SK-N-SH treated with all-trans-retinoic acid at 6 μM for 48 hours (cell line): ENCODE measurements around the gene MINDY4.

Experiments used
- ARNTL ChIP-seq: fragments of 450-650 bp; formaldehyde crosslinking; IDR thresholded peaks from 2 replicates; pipeline ENCODE4 v1.5.0; 2020; ENCODE audit warnings: low read depth, mild to moderate bottlenecking, moderate library complexity, borderline replicate concordance
- ESRRG ChIP-seq: fragments of 250-450 bp; sonication (Bioruptor Pico); IDR thresholded peaks from 2 replicates; pipeline ENCODE4 v1.6.1; 2021; ENCODE audit warnings: mild to moderate bottlenecking
- ISL1 ChIP-seq: fragments of 250-450 bp; sonication (Bioruptor Pico); IDR thresholded peaks from 2 replicates; pipeline ENCODE4 v2.1.2; 2022; ENCODE audit warnings: mild to moderate bottlenecking, moderate library complexity
- PPARA ChIP-seq: fragments of 250-450 bp; sonication (Bioruptor Pico); IDR thresholded peaks from 2 replicates; pipeline ENCODE4 v1.5.0; 2020; ENCODE audit warnings: mild to moderate bottlenecking, borderline replicate concordance
- SNAI2 ChIP-seq: fragments of 250-450 bp; sonication (Bioruptor Pico); IDR thresholded peaks from 2 replicates; pipeline ENCODE4 v1.5.0; 2020; ENCODE audit warnings: mild to moderate bottlenecking, moderate library complexity
- TCF4 ChIP-seq: fragments of 250-450 bp; sonication (Bioruptor Pico); IDR thresholded peaks from 2 replicates; pipeline ENCODE4 v1.8.0; 2021; ENCODE audit warnings: mild to moderate bottlenecking, moderate library complexity, borderline replicate concordance
- ZFP3 ChIP-seq: fragments of 250-450 bp; sonication (Bioruptor Pico); IDR thresholded peaks from 2 replicates; pipeline ENCODE4 v1.5.0; 2020; ENCODE audit warnings: mild to moderate bottlenecking, moderate library complexity
- ZFP30 ChIP-seq: fragments of 450-650 bp; formaldehyde crosslinking; IDR thresholded peaks from 2 replicates; pipeline ENCODE4 v1.5.0; 2022; ENCODE audit warnings: mild to moderate bottlenecking, moderate library complexity
- ZNF8 ChIP-seq: fragments of 450-650 bp; formaldehyde crosslinking; IDR thresholded peaks from 2 replicates; pipeline ENCODE4 v1.5.0; 2020; ENCODE audit warnings: mild to moderate bottlenecking, moderate library complexity
- TF ChIP-seq, protein P1 (sequence below): fragments of 250-450 bp; sonication (Bioruptor Pico); IDR thresholded peaks from 2 replicates; pipeline ENCODE4 v1.5.1; 2020; ENCODE audit warnings: low read depth, mild to moderate bottlenecking, moderate library complexity
- TF ChIP-seq, protein P2 (sequence below): fragments of 250-450 bp; sonication (Bioruptor Pico); IDR thresholded peaks from 2 replicates; pipeline ENCODE4 v1.5.0; 2020; ENCODE audit warnings: mild to moderate bottlenecking, moderate library complexity
- TF ChIP-seq, protein P3 (sequence below): fragments of 250-450 bp; sonication (Bioruptor Pico); IDR thresholded peaks from 2 replicates; pipeline ENCODE4 v1.8.0; 2021; ENCODE audit warnings: low read depth, mild to moderate bottlenecking, moderate library complexity, borderline replicate concordance
- TF ChIP-seq, protein P4 (sequence below): fragments of 250-450 bp; sonication (Bioruptor Pico); IDR thresholded peaks from 2 replicates; pipeline ENCODE4 v1.5.1; 2021; ENCODE audit warnings: mild to moderate bottlenecking, moderate library complexity
- TF ChIP-seq, protein P5 (sequence below): fragments of 250-450 bp; sonication (Bioruptor Pico); IDR thresholded peaks from 2 replicates; pipeline ENCODE4 v1.8.0; 2020; ENCODE audit warnings: mild to moderate bottlenecking, moderate library complexity, borderline replicate concordance

DNA sequence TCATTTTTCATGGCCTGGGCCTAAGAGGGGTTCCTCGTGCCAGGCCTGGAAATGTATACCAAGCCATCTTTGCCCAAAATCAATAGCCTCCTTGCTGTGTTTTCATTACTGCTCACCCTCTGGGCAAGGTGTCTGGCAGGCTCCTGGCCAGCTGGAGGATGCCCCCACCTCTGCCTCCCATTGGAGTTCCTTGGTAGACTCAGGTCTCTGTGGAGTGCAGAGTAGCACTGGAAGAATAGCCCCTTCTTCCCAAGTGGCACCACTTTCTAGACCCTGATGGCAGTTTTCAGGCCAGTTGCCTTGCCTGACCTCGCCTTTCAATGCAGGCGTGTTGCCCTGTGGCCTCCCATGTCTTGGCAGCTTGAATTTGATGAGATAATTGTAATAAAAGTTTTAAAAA is 84.7 kb downstream of the MINDY4 start:
- TF ChIP-seq, protein P1, sequence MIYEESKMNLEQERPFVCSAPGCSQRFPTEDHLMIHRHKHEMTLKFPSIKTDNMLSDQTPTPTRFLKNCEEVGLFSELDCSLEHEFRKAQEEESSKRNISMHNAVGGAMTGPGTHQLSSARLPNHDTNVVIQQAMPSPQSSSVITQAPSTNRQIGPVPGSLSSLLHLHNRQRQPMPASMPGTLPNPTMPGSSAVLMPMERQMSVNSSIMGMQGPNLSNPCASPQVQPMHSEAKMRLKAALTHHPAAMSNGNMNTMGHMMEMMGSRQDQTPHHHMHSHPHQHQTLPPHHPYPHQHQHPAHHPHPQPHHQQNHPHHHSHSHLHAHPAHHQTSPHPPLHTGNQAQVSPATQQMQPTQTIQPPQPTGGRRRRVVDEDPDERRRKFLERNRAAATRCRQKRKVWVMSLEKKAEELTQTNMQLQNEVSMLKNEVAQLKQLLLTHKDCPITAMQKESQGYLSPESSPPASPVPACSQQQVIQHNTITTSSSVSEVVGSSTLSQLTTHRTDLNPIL, result no peak
- no peak for TF ChIP-seq ZFP3 (CRISPR knock-in tag)
- TF ChIP-seq, protein P2, sequence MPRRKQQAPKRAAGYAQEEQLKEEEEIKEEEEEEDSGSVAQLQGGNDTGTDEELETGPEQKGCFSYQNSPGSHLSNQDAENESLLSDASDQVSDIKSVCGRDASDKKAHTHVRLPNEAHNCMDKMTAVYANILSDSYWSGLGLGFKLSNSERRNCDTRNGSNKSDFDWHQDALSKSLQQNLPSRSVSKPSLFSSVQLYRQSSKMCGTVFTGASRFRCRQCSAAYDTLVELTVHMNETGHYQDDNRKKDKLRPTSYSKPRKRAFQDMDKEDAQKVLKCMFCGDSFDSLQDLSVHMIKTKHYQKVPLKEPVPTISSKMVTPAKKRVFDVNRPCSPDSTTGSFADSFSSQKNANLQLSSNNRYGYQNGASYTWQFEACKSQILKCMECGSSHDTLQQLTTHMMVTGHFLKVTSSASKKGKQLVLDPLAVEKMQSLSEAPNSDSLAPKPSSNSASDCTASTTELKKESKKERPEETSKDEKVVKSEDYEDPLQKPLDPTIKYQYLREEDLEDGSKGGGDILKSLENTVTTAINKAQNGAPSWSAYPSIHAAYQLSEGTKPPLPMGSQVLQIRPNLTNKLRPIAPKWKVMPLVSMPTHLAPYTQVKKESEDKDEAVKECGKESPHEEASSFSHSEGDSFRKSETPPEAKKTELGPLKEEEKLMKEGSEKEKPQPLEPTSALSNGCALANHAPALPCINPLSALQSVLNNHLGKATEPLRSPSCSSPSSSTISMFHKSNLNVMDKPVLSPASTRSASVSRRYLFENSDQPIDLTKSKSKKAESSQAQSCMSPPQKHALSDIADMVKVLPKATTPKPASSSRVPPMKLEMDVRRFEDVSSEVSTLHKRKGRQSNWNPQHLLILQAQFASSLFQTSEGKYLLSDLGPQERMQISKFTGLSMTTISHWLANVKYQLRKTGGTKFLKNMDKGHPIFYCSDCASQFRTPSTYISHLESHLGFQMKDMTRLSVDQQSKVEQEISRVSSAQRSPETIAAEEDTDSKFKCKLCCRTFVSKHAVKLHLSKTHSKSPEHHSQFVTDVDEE (CRISPR knock-in tag), result no peak
- no peak for TF ChIP-seq ISL1 (CRISPR knock-in tag)
- TF ChIP-seq PPARA (CRISPR knock-in tag), result no peak
- TF ChIP-seq, protein P3, sequence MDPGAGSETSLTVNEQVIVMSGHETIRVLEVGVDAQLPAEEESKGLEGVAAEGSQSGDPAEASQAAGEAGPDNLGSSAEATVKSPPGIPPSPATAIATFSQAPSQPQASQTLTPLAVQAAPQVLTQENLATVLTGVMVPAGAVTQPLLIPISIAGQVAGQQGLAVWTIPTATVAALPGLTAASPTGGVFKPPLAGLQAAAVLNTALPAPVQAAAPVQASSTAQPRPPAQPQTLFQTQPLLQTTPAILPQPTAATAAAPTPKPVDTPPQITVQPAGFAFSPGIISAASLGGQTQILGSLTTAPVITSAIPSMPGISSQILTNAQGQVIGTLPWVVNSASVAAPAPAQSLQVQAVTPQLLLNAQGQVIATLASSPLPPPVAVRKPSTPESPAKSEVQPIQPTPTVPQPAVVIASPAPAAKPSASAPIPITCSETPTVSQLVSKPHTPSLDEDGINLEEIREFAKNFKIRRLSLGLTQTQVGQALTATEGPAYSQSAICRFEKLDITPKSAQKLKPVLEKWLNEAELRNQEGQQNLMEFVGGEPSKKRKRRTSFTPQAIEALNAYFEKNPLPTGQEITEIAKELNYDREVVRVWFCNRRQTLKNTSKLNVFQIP (CRISPR knock-in tag), result no peak
- no peak for TF ChIP-seq ARNTL (CRISPR knock-in tag)
- TF ChIP-seq, protein P4, sequence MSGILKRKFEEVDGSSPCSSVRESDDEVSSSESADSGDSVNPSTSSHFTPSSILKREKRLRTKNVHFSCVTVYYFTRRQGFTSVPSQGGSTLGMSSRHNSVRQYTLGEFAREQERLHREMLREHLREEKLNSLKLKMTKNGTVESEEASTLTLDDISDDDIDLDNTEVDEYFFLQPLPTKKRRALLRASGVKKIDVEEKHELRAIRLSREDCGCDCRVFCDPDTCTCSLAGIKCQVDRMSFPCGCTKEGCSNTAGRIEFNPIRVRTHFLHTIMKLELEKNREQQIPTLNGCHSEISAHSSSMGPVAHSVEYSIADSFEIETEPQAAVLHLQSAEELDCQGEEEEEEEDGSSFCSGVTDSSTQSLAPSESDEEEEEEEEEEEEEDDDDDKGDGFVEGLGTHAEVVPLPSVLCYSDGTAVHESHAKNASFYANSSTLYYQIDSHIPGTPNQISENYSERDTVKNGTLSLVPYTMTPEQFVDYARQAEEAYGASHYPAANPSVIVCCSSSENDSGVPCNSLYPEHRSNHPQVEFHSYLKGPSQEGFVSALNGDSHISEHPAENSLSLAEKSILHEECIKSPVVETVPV (CRISPR knock-in tag), result no peak
- no peak for TF ChIP-seq ZFP30 (CRISPR knock-in tag)
- TF ChIP-seq, protein P5, sequence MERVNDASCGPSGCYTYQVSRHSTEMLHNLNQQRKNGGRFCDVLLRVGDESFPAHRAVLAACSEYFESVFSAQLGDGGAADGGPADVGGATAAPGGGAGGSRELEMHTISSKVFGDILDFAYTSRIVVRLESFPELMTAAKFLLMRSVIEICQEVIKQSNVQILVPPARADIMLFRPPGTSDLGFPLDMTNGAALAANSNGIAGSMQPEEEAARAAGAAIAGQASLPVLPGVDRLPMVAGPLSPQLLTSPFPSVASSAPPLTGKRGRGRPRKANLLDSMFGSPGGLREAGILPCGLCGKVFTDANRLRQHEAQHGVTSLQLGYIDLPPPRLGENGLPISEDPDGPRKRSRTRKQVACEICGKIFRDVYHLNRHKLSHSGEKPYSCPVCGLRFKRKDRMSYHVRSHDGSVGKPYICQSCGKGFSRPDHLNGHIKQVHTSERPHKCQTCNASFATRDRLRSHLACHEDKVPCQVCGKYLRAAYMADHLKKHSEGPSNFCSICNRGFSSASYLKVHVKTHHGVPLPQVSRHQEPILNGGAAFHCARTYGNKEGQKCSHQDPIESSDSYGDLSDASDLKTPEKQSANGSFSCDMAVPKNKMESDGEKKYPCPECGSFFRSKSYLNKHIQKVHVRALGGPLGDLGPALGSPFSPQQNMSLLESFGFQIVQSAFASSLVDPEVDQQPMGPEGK (CRISPR knock-in tag), result no peak
- TF ChIP-seq ESRRG, result no peak
- no peak for TF ChIP-seq TCF4
- no peak for TF ChIP-seq ZNF8
- TF ChIP-seq SNAI2 (CRISPR knock-in tag), result no peak
